Stimulated activated CD4-positive, alpha-beta T cell treated with anti-CD3 and anti-CD28 coated beads, Interleukin-1b, Interleukin-23, amount 100 ng/mL, for 4 hours (primary cell): ENCODE results near the gene AKNA.
"Not testable (repeated sequence)": the region's sequence is repeated elsewhere in the genome, so short reads cannot be mapped to it uniquely, and the experiment has no call there.

Experiments
- DNase-seq, 2 donors: peaks; one replicate each; pipeline ENCODE4 v3.0.0-alpha.2; 2020; ENCODE audit warnings: low read depth in 2 of 2

Gene AKNA

DNA sequence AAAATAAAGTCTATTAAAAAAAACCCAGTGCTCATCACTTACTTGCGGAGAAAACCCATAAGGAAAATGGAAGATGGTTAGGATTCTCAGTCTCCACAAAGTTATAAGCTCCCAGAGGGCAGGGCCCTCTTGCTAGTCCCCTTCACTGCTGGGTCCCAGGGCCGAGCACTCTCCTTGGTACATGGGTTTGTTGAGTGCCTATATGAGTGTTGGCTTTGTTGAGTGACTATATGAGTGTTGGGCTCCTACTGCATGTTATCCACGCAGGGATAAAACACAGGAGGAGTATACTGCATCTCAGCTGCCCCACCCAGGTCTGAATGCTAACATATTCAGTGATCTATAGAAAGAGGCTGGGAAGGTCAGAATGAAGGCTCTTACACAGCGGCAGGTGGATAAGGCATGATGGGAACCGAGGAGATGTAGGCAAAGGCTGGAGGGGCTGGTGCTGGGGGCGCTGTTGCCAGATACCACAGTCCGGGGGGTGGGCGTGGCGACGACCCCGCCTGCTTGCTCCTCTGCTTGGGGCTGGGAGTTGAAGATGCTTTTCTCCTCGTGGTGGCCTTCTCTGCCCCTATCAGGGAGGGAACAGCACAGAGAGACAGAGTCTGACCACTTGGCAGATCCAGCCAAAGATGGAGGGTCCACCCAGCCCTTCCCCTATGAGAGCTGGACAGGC is 46.5 kb downstream of the AKNA start:
- no peak for DNase-seq

- peak; percentile 53 to 56 for DNase-seq
Measured at GRCh38 chr9:114339130-114339908, 48.5 kb downstream of the AKNA start.

DNA sequence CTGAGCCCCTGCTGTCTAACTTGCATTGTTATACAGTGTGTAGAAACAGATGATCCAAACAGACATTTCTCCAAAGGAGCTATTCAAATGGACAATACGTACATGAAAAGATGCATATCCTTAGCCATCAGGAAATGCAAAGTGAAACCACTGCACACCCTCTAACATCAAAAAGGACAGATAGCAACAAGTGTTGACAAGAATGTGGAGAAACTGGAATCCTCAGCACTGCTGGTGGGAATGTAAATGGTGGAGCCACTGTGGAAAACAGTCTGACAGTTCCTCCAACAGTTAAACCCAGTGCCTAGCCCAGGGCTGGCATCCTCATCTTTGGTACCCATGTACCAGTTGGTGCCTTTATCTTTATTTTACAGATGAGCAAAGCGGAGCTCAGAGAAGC is 49.6 kb downstream of the AKNA start:
- no peak for DNase-seq

- no peak for DNase-seq
Measured at GRCh38 chr9:114336699-114337395, 50.9 kb downstream of the AKNA start.

DNA sequence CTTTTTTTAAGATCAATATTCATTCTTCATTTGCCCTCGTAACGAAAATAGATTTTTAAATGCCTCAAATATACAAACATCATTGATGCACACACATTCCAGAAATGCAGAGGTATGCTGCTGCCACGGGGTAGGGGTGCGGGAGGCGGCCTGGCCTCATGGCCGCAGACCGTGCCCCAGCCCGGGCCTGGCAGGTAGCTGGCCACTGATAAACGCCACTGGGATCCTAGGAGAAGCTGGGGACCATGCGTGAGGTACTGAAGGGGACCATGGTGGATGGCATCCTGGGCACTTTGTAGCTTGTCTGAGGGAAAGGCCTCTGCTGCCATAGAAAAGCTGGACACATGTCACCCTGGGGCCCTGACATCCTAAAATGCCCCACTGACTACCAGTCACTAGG is 51.6 kb downstream of the AKNA start:
- no peak for DNase-seq

- no peak for DNase-seq
Measured at GRCh38 chr9:114335745-114336144, 52.0 kb downstream of the AKNA start.

DNA sequence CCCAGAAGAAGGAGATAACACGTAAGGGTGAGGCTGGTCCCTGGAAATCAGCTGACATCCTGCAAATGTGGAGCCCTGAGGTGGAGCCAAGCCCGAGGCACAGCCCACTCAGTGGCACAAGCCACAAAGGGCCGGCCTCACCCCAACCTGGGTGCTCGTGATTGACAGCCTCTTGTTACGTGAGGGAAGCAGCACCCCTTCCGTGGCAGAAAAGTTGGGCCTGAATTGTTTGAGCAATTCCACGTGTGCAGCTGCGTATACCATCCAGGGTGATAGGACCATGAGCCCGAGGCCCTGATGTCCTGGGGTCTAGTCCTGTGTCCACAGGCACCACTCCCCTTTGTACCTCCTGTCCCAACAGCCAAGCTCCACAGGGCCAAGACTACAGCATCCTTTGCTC is 53.3 kb downstream of the AKNA start:
- DNase-seq: no peak

DNA sequence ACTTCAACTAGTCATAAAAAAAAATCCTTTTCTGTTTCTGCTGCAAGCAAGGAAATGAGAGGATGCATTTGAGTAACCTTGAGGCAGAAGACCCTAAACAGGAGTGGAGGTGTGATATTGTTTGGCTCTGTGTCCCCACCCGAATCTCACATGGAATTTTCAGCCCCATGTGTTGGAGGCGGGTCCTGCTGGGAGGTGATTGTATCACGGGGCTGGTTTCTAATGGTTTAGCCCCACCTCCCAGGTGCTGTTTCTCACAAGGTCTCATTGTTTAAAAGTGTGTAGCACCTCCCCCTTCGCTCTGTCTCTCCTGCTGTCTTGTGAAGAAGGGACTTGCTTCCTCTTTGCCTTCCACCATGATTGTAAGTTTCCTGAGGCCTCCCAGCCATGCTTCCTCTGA is 54.1 kb downstream of the AKNA start:
- DNase-seq: not testable (repeated sequence)

- not testable (repeated sequence) for DNase-seq
Measured at GRCh38 chr9:114332474-114333040, 55.2 kb downstream of the AKNA start.

GRCh38 chr9:114331229-114332195 is 56.3 kb downstream of the AKNA start:
- DNase-seq: not testable (repeated sequence)

DNA sequence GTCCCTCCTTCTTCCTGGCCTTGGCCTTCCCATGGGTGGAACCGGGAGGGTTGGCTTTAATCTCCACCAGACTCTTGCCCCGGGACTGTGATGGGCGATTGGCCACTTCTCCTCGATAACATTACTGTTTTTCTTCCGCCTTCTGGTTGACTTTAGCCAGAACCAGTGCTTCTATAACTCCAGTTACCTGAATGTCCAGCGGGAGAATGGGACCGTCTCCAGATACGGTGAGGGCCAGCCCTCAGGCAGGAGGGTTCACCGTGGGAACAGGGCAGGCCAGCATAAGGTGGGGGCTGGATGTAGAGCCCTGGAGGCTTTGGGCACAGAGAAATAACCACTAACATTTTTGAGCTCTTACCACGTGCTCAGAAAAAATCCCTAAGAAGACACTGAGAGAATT is 57.1 kb downstream of the AKNA start:
- DNase-seq: no peak

- not testable (repeated sequence) for DNase-seq
Measured at GRCh38 chr9:114329625-114330022, 58.2 kb downstream of the AKNA start, which contains the start of gene ORM2. TSS of gene ORM2 (plus strand) at chr9:114329869. CDS start at chr9:114329905, 36 bp downstream.

- not testable (repeated sequence) for DNase-seq
Measured at GRCh38 chr9:114328937-114329624, 58.7 kb downstream of the AKNA start.

- not testable (repeated sequence) for DNase-seq
Measured at GRCh38 chr9:114328357-114328820, 59.4 kb downstream of the AKNA start.

DNA sequence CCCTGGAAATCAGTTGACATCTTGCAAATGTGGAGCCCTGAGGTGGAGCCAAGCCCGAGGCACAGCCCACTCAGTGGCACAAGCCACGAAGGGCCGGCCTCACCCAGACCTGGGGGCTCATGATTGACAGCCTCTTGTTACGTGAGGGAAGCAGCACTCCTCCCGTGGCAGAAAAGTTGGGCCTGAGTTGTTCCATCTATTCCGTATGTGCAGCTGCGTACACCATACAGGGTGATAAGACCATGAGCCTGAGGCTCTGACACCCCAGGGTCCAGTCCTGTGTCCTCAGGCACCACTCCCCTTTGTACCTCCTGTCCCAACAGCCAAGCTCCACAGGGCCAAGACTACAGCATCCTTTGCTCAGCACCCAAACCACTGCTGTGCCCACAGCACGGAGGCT is 60.0 kb downstream of the AKNA start:
- no peak for DNase-seq

- not testable (repeated sequence) for DNase-seq
Measured at GRCh38 chr9:114325684-114326254, 62.0 kb downstream of the AKNA start.

- not testable (repeated sequence) for DNase-seq
Measured at GRCh38 chr9:114324965-114325364, 62.8 kb downstream of the AKNA start.

GRCh38 chr9:114324492-114324891 is 63.3 kb downstream of the AKNA start:
- no peak for DNase-seq

- not testable (repeated sequence) for DNase-seq
Measured at GRCh38 chr9:114323849-114324248, 63.9 kb downstream of the AKNA start.
